CD1c-positive myeloid dendritic cell (primary cell): Measurements from ENCODE around the gene SREBF2.

Source experiments
- DNase-seq: peaks from one replicate; pipeline ENCODE4 v3.0.0-alpha.2; 2016; ENCODE audit errors: extremely low spot score

SREBF2 gene

DNA sequence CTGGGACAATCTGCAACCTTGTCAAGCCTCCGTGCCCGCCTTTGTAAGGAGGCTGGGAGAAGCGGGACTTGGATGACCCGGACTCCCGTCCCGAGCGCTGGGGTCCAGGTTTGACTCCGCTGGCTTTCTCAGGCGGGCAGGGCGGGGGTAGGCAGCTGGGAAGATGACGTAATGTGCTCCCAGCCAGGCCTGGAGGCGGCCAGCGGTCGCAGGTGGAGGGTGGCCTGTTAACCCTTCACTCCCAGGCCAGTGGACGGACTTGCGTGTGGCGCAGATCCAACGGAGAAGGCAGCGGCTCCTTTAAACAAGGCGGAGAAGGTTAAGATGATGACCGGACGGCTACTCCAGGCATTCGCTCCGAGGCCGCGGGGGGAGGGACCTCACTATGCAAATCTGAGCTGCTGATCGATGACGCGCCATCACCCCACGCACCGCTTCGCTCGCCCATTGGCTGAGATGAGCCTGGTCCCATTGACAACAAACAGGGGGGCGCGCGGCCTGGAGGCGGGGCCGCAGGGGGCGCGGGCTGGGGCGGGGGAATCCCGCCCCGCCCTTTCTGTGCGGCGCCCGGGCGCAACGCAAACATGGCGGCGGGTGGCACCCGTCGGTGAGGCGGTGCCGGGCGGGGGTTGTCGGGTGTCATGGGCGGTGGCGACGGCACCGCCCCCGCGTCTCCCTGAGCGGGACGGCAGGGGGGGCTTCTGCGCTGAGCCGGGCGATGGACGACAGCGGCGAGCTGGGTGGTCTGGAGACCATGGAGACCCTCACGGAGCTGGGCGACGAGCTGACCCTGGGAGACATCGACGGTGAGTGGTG, at the start of gene SREBF2:
TSS of gene SREBF2 (plus strand) at position 553 of the 816 bp plus-strand sequence. CDS start at position 719, 166 bp downstream.
- DNase-seq: peak; percentile 100

DNA sequence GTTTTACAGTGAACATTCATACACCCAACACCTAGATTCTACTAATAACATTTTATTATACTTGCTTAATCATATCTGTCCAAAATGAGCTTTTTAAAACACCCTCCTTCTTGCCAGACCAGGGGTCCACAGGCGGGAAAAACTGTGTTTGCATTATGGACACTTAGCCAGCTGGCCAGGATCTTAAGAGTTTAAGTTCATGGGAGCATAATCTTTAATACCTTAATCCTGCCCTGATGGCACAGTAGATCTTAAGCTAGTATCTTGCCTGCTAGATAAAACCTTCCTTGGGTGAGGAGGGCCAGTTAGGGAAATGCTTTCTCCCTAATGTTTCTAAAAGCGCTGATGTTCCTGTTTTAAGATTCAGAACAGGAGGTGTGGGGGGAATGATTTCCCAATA, 45.6 kb upstream of the SREBF2 start:
- DNase-seq: peak; percentile 18

DNA sequence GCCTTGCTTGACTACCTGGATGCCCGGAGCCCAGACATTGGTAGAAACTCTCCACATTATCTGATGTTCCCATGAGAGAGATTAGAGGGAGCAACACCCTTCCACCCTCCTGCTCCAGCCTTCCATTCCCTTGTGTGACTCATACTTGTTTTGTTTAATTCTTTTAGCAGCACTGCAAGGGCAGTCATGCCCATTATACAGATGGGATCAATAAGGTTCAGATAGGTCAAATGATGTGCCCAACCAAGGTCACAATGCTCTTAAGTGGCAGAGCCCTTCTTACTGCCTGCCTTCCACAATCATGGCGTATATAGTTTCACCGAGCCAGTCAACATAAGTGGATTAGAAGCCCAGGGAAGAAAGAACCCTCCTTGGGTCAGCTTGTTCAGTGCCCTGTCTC, 39.0 kb upstream of the SREBF2 start:
- DNase-seq: no peak

DNA sequence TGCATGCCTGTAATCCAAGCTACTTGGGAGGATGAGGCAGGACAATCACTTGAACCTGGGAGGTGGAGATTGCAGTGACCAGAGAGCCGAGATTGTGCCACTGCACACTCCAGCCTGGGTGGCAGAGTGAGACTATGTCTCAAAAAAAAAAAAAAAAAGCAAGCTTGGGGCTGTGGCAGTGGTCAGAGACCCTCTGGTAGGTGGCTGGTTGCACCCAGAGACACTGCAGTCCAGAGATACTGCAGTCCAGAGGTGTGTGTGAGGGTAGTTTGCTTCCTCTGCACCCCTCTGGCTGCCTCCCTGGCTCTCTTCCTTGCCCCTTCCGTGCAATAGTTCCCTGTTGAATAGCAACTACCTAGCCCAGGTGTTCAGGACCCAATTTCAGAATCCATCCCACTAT, 34.2 kb upstream of the SREBF2 start:
- DNase-seq: no peak

DNA sequence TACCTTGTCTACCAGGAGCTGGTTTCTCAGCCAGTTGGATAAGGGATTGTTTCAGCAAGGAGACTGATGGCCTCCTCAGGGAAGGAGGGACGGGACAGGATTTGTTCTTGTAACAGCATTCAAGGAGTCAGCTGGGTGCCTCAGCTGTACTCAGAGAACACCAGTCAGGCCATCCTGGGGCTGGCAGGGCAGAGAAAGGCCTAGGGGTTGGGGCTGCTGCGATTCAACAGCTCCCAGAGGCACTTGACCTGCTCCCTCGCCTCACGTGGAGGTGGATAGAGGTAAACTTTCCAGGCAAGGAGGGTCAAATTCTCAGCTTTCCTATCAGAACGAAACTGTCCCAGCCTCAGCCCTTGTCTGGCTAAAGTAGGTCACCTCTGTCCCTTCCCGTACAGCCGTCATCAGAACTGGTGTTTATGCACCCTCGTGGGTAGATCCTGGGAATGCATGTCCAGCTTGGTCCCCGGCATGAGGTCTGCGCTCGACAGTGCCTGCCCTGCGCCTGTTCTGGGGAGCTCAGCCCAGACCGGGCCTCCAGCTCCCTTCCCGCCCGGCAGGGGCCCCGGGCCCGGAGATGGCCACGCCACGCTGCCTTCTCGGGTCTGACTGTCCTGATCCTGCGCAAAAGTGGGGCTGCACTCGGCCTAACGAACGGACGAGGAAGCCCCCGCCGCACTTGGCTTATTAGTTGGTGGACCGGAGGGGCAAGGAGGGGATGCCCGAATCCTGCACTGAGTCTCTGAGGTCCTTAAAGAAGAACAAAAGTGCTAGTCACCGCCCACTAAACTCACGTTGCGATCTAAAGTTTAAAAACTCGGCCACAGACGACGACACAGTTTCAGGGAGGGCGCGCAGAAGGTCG, 33.2 kb upstream of the SREBF2 start:
- no peak for DNase-seq

DNA sequence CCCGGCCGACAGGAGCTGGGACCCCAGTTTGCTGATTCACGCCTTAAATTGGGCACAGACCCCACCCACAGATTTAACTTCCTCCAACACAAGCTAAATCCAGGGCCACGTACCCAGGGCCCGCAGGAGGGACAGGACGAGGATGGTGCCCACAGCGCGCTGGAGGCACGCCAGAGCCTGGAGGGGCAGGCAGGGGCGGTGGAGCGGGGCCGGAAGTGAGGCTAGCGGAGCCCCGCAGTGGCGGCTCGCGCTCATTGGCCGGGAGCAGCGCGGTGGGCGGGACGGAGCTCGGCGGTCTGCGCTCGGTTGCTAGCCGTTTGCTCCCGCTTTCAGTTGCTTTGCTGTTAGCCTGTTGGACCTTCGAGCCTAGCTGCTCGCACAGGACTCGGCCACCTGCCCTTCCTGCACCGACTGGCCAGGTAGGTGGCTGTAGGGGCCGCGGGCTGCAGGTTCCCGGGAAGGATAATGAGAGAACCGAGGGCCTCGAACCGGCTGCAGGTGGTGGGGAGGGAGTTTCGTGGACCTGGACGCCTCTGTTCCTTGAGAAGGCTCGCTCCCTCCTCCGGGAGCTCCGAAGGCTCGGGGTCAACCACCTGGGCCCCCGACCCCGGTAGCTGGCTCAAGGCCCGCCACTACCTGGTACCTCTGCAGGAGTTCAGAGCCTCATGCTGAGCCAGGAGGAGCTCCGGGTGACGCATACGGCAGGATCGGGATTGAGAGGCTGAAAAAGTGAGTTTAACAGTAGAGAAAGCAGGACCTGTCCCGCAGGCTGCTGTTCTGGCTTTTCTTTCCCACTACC, 32.4 kb upstream of the SREBF2 start, which contains the start of gene CCDC134:
TSS of gene CCDC134 (plus strand) at position 332 of the 799 bp plus-strand sequence. CDS start 8,212 bp downstream, outside the sequence.
- DNase-seq: peak; percentile 95

DNA sequence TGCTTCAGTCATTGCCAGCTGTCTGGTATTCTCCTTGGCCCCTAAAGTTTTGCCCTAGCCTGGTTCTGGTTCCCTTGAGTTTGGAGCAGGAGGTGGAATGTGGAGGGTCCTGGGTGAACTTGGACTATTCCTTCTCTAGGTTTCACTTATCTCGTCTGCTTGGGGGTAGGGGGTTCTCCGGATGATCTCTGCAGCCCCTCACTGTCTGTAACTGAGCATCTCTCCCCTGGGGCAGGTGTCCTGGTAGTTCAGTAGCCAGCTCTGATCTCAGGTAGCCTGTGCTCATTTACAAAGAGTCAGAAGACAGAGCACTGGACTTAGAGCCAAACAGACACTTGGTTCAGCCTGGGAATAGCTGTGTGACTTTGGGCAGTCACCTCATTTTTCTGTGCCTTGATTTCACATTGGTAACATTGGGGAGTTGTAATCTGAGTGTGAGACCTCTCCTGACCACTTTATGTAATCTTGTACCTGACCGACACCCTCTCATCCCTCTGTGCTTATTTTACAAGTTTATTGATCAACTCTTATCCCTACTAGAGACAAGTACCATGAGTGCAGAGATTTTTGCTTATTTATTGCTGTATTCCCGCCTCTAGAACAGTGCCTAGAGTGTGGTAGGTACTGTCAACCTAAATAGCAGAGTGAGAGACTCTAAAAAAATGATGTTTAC, 31.6 kb upstream of the SREBF2 start:
- DNase-seq: no peak

DNA sequence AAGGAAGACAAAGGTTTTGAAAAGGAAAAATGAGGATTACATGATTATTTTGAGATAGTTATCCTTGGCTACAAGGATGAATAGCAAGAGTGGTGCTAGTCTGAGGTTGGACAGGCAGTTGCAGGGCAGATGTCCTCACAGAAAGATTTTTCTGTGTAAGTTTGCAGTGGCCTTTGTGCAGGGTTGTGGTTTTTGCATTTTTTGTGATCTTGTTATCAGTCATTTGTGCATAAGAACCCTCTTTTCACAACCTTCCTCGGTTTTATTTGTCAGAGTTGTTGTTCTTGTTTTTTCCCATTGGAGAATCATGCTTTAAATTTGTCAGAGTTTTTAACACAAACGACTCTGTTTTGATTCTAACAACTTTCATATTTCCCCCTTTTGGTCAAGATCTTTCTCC, 31.0 kb upstream of the SREBF2 start:
- no peak for DNase-seq

DNA sequence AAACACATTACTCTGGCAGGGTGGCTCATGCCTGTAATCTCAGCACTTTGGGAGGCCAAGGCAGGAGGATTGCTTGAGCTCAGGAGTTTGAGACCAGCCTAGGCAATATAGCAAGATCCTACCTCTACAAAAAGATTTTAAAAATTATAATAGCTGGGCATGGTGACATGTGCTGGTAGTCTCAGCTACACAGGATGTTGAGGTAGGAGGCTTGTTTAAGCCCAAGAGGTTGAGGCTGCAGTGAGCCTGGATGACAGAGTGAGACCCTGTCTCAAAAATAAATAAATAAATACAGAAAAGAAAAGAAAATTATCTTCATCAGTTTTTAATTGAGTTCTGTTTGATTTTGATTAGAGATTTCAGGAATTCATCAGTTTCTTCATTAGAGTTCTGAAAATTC, 27.3 kb upstream of the SREBF2 start:
- DNase-seq: no peak

DNA sequence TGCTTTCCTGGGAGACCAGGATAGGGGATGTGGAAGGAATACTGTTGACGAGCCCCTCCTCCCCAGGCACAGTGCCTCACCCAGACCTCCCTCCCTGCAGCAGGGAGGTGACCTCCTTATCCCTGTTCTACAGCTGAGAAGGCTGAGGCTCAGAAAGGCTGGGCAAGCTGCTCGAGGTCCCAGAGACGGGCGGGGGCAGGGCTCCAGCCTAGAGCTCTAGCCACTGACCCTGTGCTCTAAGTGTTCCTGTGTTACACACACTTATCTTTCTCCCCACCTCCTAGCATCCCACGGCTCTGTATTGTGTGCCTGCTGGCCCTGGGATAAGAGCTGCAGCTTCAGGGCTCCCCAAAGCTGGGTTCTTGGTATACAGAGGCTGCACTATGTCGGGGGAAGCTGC, 24.5 kb upstream of the SREBF2 start:
- no peak for DNase-seq

DNA sequence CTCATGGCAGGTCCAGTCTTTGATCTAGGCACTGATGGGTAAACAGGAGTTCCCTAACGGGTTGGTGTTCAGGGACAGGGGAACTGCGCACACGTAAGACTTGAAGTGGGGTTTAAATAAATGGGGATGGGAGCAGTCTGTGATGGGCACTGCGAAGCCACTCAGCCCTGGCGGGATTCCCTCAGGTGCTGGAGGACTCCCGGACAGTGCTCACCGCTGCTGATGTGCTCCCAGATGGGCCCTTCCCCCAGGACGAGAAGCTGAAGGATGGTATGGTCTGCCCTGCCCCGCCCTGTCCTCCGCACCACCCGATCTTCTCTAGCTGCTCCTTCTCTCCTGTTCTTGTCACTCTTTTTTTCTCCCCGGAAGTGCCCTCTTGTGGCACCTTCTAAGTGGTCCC, 22.9 kb upstream of the SREBF2 start:
- no peak for DNase-seq

DNA sequence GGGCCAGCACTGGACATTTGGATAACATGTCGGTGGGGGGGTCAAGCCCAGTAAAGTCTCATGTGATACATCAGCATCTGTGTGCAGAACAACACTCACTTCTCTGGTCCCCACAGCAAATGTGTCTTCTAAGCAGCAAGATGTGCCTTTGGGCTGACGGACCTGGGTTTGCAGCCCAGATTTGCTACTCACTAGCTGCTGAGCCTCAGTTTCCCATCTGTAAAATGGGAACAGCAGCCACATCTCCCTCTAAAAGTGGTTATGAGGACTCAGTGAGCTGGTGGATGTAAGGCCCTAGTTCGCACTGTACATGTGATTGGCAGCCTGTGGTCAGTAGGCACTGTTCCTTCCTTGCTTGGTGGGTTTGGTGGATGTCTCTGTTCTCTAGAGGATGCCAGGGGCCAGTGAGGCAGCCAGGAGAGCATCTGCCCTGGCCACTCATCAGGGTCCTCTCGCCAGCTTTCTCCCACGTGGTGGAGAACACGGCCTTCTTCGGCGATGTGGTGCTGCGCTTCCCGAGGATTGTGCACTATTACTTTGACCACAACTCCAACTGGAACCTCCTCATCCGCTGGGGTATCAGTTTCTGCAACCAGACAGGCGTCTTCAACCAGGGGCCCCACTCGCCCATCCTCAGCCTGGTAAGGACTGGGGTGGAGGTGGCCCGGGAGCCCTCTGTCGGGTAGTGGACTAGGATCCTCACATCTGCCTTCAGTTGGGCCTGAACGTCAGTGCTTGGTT, 19.9 kb upstream of the SREBF2 start:
- DNase-seq: no peak

DNA sequence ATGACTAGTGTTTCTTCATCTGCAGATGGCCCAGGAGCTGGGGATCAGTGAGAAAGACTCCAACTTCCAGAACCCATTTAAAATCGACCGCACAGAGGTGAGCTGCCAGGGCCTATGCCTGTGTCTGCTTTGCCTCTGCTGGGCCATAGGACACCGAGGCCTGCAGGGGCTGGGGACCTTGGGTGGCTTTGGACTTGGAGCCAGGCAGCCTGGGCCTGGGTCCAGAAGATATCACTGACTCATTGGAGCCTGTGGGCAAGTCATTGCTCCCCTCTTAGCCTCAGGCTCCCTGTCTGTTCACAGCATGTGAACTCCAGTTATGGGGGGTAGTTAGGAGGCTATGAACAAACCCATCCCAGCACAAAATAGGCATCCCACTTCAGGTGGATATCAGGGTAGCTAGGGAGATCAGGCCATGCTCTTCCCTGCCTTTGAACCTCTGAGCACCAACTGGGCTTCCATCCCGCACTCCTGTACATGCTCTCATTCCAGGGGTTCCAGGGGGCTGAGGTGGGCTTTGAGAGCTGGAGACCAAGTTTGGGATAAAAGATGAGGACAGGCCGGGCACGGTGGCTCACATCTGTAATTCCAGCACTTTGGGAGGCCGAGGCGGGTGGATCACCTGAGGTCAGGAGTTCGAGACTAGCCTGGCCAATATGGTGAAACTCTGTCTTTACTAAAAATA, 19.0 kb upstream of the SREBF2 start:
- DNase-seq: no peak

DNA sequence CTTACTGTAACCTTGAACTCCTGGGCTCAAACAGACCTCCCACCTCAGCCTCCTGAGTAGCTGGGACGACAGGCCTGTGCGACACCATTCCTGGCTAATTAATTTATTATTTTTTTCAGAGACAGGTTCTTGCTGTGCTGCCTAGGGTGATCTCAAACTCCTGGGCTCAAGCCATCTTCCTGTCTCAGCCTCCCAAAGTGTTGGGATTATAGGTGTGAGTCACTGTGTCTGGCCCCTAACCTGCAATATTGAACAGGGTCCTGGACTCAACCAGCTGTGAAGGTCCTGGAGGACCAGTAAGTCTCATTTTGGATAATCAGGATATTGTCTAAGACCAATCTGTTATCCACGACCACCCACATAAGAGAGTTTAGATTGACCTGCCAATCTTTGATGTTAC, 17.2 kb upstream of the SREBF2 start:
- DNase-seq: no peak

DNA sequence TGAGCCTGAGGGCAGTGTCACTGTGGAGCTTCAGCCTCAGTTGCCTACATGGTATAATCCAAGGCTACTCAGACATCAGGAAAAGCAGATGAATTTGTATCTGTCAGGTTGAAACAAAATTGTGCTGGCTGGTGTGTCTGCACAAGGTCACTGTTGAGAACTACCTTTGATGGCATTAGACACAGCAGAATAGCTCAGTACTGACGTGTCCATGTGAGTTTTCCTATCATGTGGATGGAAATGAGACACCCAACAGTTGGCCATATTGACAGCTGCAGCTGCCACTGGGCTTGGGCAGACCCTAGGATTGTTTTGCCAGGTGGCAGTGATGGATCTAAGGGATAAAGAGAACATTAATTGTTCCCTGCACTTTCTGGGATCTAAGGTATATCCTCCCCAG, 16.7 kb upstream of the SREBF2 start:
- DNase-seq: no peak

DNA sequence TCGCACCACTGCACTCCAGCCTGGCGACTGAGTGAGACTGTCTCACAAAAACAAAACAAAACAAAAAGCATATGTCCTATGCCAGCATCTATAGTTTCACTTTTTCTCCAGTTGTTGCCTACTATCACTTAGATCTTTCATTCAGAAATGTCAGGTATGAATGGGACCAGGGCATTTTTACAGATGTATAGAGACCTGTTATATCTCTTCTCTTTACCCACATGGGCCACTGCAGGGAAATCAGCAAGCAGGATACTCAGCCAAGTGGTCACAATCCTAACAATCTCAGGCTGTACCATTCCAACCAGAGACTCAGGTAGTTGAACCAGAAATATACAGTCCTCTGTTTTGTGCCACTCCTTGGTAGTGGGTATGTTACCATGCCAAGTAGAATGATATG, 16.0 kb upstream of the SREBF2 start:
- DNase-seq: no peak

DNA sequence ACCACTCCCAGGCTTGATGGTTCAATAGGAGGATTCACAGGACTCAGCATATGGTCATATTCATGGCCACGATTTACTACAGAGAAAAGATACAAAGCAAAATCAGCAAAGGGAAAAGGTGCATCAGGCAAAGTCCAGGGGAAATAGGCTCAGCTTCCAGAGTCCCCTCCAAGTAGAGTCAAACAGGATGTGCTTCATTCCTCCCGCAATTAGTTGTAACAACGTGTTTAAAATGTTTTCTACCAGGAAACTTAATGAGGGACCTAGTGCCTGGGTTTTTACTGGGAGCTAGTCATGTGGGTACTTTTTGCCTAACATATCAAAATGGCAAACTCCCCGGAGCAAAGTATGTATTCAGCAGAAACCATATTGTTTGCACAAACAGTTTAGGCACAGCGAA, 14.9 kb upstream of the SREBF2 start:
- no peak for DNase-seq

DNA sequence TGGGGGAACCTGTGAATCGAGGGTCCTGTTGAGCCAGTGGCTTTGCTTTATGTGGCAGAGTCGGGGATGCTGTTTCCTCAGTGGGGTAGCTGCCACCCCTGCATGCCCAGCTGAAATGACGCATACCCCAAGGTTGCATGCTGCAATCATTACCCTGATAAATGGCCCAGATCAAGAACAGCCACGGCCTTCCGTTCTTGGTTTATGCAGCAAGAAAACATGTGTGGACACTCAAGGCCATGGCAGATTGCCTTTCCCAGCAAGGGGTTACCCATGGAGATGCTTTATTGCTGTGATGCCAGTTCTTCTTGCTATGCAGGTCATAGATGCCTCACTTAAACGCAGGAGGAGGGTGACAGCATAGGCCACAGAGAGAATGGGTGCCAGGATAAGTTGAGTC, 14.3 kb upstream of the SREBF2 start:
- no peak for DNase-seq

DNA sequence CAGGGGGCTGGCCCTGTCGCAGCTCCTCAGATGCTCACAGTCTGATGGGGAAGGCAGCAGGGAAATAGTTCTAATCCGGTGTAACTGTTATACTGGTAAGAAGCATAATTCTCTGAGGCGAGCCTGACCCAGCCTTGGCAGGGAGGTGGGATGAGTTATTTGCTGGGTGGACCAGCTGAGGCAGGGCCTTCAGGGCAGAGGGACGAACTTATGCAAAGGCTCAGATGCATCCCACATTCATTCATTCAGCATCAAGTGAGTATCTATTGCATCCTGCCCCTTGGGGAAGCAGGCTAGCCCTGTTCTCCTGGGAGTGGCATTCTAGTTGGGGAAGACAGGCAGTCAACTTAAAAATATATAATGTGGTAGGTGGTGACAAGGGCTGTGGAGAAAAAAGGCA, 13.6 kb upstream of the SREBF2 start:
- no peak for DNase-seq

DNA sequence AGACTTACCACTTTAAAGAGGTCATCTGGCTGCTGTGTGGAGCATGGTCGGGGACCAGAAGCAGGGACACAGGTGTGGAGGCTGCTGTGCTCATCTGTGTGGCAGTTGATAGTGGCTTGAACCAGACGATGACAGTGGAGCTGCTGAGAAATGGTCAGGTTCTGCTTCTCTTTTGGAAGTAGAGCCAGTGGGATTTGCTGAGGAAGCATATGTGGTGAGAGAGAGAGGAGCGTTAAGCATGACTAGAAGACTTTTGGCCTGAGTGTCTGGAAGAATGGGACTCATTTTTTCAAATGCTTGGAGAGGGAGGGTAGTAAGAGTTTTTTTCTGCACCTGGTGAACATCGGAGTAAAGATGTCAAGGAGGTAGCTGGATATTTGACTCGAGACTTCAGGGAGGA, 12.5 kb upstream of the SREBF2 start:
- DNase-seq: no peak
